SK-MEL-5 (cell line): ENCODE results near the gene PCSK2. TPM values are rescaled to one million over a fixed set of nuclear protein-coding genes. Genes with fewer than 3 reads are reported as not detected.

Experiments used
- DNase-seq: peaks from one replicate; pipeline ENCODE4 v3.0.0-alpha.2; 2016; ENCODE audit warnings: low read depth, low spot score
- in situ Hi-C: cut with HindIII; loops from 2 replicates; pipeline ENCODE4 v1.10.0; 2016; ENCODE audit warnings: low sequenced_read_pairs, high pct_unique_total_duplicates, low pct_unique_long_range_greater_than_20kb
- total RNA-seq: library from RNA; depleted of rRNA; stranded (reverse); fragments of >200 nt; shearing (Covaris generic); gene quantifications from 2 replicates; pipeline ENCODE4 v1.2.3, GENCODE V29; 2014

Gene PCSK2
- total RNA-seq, 1 experiment from 2014 or later, result 0.63 TPM

- no peak for DNase-seq
- in situ Hi-C loops, result no loop called here
Measured at GRCh38 chr20:17315407-17316231, 88.8 kb downstream of the PCSK2 start.

GRCh38 chr20:17316316-17317038 is 89.6 kb downstream of the PCSK2 start:
- no peak for DNase-seq
- in situ Hi-C loops, result no loop called here

- DNase-seq, result no peak
- in situ Hi-C loops, result no loop called here
Measured at GRCh38 chr20:17317341-17317740, 90.5 kb downstream of the PCSK2 start.

GRCh38 chr20:17320456-17320855 is 93.6 kb downstream of the PCSK2 start:
- no peak for DNase-seq
- in situ Hi-C loops, result no loop called here

- in situ Hi-C loops, result no loop called here
- DNase-seq, result no peak
Measured at GRCh38 chr20:17326096-17326495, 99.3 kb downstream of the PCSK2 start.

- in situ Hi-C loops, result no loop called here
- no peak for DNase-seq
Measured at GRCh38 chr20:17327185-17328148, 100.6 kb downstream of the PCSK2 start.

- no peak for DNase-seq
- in situ Hi-C loops, result no loop called here
Measured at GRCh38 chr20:17334932-17335331, 108.1 kb downstream of the PCSK2 start.

GRCh38 chr20:17339000-17339399 is 112.2 kb downstream of the PCSK2 start:
- no peak for DNase-seq
- in situ Hi-C loops, result no loop called here

- in situ Hi-C loops, result no loop called here
- DNase-seq, result no peak
Measured at GRCh38 chr20:17343091-17343490, 116.3 kb downstream of the PCSK2 start.

GRCh38 chr20:17343656-17344452 is 117.0 kb downstream of the PCSK2 start:
- in situ Hi-C loops, result no loop called here
- DNase-seq, result no peak

- in situ Hi-C loops, result no loop called here
- DNase-seq, result no peak
Measured at GRCh38 chr20:17344790-17345189, 118.0 kb downstream of the PCSK2 start.

GRCh38 chr20:17345321-17345720 is 118.5 kb downstream of the PCSK2 start:
- in situ Hi-C loops, result no loop called here

GRCh38 chr20:17350321-17350720 is 123.5 kb downstream of the PCSK2 start:
- no peak for DNase-seq
- in situ Hi-C loops, result no loop called here

More at GRCh38 chr20:17345321-17345720, 118.5 kb downstream of the PCSK2 start:
- DNase-seq, result no peak

GRCh38 chr20:17357238-17357637 is 130.4 kb downstream of the PCSK2 start:
- in situ Hi-C loops, result no loop called here
- no peak for DNase-seq

GRCh38 chr20:17358854-17359253 is 132.0 kb downstream of the PCSK2 start:
- DNase-seq, result no peak
- in situ Hi-C loops, result no loop called here

GRCh38 chr20:17364681-17365080 is 137.8 kb downstream of the PCSK2 start:
- DNase-seq, result no peak
- in situ Hi-C loops, result no loop called here

- DNase-seq, result no peak
- in situ Hi-C loops, result no loop called here
Measured at GRCh38 chr20:17365831-17366230, 139.0 kb downstream of the PCSK2 start.
